SKM-1 (cell line): Measurements from ENCODE around the gene CADM2.

Source experiments
- DNase-seq: peaks from one replicate; lab custom pipeline; 2025; ENCODE audit not compliant: unreplicated experiment; lab: John Stamatoyannopoulos, UW

The CADM2 gene

DNA sequence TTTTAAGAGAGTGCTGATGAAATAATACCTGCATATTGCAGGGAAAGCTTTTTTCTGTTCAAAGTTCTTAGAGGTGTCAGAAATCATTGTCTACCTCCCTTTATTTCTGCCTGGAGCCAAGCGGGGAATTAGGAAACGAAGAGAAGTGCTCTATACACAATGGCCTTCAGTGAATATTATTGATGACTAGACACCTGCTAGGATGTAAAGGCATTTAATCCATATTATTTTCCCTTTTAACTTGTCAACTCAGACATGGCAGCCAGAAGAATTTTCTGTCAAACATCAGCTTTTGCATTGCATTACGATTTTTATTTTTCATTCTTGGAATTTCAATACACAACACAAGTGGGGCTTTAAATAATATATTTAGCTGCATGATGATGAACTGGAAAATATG is 24.7 kb downstream of the CADM2 start:
- no peak for DNase-seq

DNA sequence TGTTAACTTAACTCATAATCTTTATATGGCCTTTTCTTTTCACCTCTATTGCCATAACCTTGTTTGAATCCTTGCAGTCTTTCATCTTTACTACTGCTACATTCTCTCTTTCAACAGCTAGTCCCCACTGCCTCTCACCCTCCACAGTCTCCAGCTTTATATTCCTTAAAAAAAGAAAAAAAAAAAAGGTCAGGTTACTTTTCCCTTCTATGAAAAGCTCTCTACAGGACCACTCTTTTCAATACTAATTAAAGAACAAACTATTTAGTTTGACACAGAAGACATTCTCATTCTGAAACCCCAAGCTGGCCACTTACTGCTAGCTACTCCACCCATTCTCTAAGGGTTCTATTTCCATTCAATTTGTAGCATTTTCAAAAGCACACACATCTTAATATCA is 25.6 kb downstream of the CADM2 start:
- DNase-seq, result no peak

DNA sequence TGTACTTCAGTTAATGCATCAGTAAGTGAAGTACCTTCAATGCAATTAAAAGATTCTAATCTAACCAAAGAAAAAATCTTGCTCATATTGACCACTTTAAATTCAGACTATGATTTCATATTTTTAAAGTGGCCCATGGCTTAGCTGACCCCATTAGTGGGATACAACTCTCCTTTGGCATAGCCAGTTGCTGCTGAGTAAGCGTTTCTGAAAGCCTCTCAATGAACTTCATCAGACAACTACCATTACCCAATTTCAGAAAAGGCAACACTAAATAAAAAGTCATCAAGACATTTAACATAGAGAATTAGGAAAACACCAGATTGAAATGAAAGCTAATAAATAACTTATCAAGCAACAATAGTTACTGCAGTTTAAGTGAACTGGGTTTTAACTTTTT is 27.0 kb downstream of the CADM2 start:
- no peak for DNase-seq

DNA sequence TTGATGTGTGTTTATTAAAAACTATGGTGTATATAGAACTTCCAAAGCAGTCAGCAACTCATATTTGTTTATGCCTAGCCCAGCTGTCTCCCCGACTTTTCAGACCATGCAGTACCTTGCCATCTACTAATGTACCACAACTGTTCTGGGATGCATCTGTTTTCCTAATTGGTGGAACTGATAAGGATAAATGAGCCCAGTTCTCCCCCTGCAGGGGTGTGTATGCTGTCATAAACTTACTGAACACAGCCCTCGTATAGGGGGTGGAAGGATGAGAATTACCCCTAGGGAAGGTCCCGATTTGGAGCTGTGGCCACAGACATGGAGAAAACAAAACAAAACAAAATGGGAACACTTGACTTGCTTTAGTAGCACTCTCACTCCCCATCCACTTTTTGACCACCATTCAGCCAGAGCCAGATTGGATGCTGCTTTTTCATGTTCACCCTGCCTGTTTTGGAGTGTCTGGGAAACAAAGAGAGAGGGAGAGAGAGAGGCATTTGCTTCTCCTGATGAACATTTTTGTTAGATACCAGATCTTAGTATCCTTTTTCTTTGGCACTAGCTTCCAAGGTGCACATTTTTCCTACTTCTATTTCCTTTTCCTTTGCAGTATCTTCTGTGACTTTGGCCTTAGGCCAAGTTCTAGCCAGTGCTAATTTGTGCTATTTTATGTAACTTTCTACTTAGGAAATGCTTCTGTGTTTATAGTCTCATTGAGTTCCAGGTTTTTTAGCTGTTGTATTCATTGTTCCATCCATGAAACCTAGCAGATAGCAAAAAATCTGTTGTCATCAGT is 29.1 kb downstream of the CADM2 start:
- DNase-seq, result no peak

- DNase-seq, result no peak
Observed at GRCh38 chr3:84989102-84989501, 30.3 kb downstream of the CADM2 start.

- no peak for DNase-seq
Observed at GRCh38 chr3:84991422-84991900, 32.7 kb downstream of the CADM2 start.

DNA sequence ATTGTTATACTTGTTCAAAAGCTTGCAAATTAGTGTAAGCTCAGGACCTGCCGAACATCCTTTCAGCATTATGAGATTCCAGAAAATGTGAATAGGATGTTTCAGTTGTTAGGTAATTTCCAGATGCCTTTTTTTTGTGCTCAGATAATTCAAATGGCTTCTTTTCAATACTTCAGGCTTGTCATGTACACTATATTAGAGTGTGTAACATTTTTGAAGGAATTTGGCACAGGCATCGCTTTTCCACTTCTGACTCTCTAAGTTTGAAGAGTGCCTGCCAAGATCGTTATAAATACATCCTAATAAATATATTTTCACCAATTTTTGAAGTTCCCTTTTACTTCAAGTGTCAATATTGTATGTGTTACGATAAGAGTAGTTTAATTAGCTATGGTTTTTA is 35.2 kb downstream of the CADM2 start:
- no peak for DNase-seq

DNA sequence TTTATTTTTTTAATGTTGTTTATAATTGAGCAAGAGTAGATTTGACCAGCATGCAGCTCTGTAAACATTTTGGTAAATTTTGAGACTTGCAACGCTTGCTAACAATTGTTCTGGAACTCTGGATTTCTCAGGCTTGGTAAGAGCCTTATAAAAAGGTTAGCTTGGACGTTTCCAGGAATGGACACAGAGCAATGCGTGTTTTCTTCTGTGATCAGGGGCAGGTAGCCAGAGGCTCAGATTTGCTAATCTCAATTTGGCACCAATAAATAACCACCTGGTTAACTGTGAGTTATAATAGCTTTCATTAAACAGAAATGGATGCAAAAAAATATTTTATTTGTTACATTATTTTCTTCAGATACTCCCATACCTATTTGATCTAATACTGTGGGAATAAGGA is 39.8 kb downstream of the CADM2 start:
- DNase-seq, result no peak

DNA sequence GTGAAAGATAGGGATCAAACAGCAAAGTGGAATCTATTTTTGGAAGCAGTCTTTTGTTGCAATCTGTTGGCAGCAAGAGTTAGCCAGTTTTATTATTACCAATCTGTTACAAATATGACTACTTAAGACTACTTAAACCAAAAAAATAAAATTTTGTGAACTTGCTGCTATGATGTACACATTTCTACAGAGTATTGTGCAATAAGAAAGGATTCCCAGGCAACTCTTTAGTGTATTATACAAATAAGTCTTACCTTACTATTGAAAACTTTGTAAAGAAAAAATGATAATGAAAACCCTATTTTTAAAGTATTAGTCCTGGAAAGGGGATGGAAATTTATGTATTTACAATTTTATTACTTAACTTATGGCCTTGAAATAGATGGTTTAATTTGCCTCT is 44.7 kb downstream of the CADM2 start:
- no peak for DNase-seq

- no peak for DNase-seq
Observed at GRCh38 chr3:85004147-85004546, 45.4 kb downstream of the CADM2 start.

DNA sequence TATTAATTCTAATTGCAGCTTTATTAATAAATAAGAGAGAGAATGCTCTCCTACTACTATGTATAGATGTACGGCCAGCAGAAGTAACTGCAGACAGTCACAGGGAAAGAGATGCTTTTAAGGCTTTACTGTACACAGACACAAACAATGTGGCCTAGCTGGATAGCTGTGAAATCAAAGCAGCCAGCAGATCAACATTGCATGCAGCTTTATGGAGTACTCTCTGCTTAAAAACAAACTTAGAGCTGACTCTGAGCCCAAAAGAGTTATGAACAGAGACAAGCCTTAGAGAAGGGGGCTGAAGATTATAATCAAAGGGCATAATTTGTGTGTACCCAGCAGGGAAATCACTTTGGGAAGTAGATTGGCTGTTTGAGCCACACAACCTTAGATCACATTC is 47.2 kb downstream of the CADM2 start:
- no peak for DNase-seq

DNA sequence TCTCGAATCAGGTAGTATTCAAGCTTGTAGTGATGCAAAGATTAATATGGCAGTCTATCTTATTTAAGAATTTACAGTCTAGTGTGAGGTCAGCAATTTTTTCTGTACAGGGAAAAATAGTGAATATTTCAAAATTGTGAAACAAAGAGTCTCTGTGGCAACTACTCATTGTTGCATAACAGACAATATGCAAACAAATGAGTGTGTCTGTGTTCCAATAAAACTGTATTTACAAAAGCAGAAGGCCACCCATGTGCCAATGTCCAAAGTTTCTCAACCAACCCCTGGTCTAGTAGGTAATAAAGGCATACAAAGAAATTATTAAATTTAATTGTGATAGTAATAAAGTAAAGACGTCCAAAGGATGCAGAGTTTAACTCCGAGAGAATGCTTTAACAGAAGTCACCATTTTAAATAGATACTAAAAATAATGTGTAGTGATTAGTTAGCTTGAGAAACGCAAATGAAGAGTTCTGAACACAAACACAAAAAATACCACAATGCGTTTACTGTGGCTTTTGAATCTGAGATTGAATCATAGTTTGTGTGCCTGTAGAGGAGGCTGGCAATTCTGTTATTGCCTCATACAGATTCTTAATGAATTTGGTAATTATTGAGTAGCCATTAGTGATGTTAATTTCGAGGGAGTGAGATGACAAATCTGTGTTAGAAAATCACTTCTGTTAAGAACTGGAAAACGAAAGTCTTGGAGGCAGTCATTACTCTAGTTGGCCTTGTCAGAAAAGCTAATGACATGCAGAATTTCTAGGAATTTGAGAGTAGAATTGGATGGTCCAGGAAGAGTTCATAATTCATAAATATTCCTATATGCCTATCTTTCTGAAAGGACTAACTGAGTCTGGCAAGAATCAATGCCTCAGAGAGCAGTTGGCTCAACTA is 48.7 kb downstream of the CADM2 start:
- peak; percentile 45 for DNase-seq

GRCh38 chr3:85020828-85021227 is 62.0 kb downstream of the CADM2 start:
- no peak for DNase-seq

DNA sequence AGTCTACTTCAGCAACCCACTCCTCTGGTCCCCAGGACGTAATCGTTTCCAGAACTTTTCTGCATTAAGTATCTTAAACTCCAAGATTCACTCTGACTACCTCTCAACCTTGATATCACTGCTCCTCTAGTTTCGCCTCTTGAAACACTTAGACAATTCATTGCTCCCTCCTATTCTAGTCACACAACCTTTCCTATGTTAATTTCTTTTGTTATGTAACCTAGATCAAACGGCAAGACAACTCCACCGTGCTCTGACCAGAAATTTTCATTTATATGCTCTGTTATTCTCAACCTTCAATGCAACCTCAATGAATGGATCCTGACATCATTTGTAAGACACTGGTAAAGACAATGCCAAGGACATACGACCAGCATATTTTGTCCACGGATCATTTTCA is 71.3 kb downstream of the CADM2 start:
- DNase-seq, result no peak

DNA sequence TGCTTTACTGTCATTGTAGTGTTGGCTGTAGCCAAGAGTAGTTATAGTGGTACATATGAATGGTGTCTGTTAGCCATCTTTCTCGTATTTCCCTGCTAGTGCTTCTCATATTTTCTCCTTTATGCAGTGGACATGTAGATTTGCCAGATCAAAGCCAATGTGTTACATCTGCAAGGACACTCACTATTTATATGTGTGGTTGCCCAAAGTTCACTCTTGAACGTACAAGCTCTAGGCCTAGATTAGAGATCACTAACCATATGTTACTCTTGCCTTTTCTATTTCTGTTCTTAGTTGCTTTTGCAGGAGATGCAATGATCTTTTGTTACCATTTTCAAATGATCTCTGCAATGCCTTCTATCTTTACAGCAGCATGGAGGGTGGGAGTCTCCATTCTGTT is 78.4 kb downstream of the CADM2 start:
- DNase-seq, result no peak

DNA sequence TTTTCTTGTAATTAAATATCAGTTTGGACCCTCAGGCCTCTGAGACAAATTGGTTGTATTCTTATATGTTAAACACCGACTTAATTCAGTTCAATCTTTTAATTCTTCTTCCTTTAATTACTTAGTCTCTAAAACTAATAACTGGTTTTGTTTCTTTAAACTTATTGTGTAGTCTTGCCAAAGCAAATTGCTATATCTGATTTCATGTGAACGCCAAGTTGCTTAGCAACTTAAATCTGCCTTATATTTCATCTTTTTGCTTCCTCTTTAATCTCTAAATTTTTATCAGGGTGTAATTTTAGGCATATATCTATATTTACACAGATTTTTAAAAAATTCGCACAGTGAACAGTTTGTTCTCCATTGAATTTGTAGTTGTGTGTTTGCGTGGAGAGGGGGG is 82.2 kb downstream of the CADM2 start:
- no peak for DNase-seq

DNA sequence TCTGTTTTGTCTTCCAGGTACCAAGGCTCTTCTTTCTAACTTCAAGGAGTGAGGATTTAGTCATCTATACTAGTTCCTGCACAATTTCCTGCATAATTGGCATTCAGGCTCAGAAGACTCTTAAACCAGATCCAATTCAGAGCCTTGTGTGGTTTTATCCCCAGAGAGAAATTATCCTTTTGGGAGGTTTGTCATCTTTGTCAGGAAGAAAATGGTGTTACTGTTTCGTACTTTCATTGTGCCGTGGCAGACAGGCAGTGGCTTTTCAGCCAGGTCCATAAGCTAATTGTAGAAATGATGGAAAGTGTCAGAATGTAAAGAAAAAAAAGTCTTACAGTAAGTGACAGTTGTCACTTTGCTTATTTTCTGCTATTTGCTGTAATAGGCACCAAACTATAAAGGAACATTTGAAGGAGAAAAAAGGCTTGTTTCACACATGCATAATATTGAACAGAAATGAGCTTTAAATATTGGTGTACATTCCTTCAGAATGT is 82.8 kb downstream of the CADM2 start:
- DNase-seq, result no peak

- DNase-seq, result no peak
Observed at GRCh38 chr3:85050821-85051220, 92.0 kb downstream of the CADM2 start.

DNA sequence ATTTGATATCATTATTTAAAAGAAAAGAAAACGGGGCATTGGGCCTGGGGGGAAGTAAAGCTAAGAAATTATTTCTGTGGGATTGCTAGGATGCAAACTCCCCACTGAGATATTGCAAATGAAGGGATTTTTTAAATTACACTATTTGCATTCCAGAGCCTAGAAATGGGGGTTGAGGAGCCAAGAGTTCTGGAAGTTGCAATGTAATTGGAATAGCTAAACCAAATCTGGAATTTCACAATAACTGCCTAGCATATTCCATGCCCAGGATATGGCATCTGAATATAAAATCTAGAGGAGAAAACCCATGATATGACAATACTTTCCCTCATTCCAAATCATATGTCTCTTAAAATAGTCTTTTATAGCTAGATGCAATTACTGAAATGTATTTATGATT is 93.0 kb downstream of the CADM2 start:
- DNase-seq, result no peak

DNA sequence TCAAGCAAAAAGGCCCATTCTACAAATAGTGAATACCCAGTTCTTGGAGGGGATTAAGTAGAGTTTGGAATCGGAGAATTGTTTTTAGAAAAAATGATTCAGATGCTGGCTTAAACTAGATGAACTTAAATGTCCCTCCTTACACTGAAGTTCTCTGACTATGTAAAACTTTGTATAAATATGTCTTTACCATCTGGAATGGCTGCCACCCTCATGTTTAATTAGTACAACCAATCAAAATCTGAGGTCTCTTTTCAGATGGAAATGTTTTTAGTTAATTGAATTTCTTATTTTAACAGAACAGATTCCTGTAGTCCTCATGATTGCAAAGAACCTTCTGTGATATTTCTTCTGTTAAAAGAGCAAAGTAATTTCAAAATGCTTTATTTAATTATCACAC is 94.8 kb downstream of the CADM2 start:
- DNase-seq, result no peak

- DNase-seq, result no peak
Observed at GRCh38 chr3:85054579-85054978, 95.8 kb downstream of the CADM2 start.

DNA sequence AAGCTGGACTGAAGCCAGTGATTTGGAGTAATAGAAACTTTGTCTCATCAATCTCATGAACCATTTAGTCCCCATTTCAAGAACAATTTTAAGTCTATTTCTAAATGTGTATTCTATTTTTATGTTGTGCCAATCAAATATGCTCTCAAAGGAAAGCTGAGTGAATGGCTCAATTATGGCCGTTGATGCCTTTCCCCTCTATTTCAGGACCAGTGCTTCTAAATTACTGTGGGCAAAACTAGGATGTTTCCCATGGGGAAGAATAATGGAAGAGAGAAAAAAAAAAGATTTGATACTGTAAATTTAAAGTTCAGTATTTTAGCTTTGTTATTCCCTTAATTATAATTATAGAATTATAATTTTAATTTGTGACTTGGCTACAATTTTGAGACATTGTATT is 110.1 kb downstream of the CADM2 start:
- no peak for DNase-seq
